Measurements from ENCODE around the gene CDH4.

CDH4 gene

DNA sequence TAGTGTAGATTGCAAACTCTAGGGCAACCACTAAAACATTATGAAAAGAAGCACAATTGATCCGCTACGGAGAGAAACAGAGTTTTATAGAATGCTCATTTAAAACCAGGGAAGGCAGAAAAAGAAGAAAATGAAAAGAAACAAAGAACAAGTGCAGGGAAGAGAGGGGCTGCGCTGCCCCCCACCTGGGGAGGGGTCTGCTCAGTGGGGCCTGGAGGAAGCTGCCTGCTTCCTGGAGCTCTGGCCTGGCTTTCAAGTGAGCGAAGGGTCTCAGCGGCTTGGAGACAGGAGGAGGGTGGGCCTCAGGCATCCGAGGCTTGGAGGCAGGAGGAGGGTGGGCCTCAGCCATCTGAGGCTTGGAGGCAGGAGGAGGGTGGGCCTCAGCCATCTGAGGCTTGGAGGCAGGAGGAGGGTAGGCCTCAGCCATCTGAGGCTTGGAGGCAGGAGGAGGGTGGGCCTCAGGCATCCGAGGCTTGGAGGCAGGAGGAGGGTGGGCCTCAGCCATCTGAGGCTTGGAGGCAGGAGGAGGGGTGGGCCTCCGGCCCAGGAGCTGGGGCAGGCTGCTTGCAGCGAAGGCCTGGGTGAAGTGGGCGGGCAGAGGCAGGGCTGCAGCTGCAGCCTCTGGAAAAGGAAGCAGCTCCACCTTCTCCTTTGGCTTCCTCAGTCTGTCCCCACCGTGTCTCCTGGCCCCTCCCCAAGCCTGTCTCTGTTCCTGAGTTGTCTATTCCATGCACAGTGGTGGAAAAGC, 407.4 kb downstream of the CDH4 start:
- DNase-seq (ENCODE audit: extremely low read depth in 1 of 2, low read depth in 1 of 2), result no peak

DNA sequence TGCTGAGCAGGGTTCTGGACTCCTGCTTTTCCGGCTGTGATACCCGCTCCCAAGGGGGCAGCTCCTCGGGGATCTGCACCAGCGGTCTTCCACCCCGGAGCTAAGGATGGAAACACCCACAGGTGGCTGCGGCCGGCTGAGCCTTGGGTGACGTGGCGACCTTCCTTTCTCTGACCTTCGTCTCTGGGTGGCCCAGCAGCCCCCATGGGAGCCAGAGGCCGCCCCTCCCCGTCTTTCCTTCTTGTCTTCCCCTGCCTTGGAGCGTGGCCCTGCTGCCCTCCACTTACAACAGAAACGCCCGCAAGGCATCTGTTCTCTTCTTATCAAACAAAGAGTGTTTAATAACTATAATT, 407.9 kb downstream of the CDH4 start:
- no peak for DNase-seq (ENCODE audit: extremely low read depth in 1 of 2, low read depth in 1 of 2)

DNA sequence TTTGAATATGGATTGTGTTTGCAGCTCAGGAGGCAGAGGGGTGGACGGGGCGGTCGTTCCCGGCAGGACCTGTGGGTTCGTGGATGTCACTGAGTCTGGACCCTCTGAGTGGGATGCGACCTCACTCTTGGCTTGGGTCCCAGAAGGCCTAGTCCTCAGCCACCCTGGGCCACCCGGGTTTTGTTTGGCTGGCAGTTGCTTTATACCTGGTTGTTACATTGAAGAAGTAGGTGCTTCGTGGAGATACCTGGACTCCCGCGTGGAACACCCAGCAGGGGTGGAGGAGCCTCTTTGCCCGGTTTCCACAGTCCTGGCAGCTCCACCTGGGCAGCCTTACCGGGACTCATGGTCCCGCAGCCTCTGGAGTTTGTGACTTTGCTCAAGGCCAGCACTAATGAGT, 408.5 kb downstream of the CDH4 start:
- no peak for DNase-seq (ENCODE audit: extremely low read depth in 1 of 2, low read depth in 1 of 2)

GRCh38 chr20:61661025-61661424, 409.0 kb downstream of the CDH4 start:
- no peak for DNase-seq (ENCODE audit: extremely low read depth in 1 of 2, low read depth in 1 of 2)

GRCh38 chr20:61661583-61661982, 409.5 kb downstream of the CDH4 start:
- DNase-seq (ENCODE audit: extremely low read depth in 1 of 2, low read depth in 1 of 2), result no peak

- DNase-seq (ENCODE audit: extremely low read depth in 1 of 2, low read depth in 1 of 2), result no peak
These were observed 410.3 kb downstream of the CDH4 start for GRCh38 chr20:61662226-61662967.

GRCh38 chr20:61662968-61663331, 410.9 kb downstream of the CDH4 start:
- DNase-seq (ENCODE audit: extremely low read depth in 1 of 2, low read depth in 1 of 2), result no peak

DNA sequence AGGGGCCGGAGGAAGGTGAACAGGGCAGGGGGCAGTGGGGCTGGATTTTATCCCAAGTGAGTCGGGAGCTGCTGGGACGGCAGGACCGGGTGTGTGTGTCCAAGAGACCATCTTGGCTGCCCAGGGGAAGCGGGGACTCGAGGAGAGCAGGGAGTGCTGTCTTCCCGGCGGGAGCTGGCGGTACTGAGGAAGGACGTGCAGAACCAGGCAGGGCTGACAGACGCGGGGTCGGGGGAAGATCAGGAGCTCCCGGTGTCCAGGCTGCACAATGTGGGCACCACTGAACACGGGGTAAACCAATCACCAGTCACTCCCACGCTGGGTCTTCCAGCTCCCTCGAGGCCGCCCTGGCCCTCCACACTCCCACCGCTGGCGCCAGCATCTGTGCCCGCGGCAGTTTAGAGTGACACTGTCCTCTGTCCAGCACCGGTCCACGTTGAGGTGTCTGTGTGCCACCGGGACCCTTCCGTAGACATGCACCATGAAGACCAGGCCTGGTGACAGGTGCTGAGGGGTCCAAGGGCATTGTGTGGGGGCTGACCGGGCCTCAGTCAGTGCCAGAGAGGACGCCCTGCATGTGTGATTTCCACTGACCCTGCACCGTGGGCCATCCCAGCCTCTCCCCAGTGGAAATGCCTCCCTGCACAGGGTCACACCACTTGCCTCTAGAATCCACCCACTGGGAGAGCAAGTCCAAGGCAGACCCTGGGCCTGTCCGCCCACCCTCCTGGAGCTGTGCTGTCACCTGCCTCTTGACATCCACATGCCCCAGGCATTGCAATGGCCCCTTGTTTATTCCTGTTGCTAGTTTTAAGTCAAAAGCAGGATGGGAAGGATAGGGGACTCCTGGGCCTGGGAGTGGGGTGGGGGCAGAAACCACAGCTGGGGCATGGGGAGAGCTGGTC, 411.7 kb downstream of the CDH4 start:
- no peak for DNase-seq (ENCODE audit: extremely low read depth in 1 of 2, low read depth in 1 of 2)

DNA sequence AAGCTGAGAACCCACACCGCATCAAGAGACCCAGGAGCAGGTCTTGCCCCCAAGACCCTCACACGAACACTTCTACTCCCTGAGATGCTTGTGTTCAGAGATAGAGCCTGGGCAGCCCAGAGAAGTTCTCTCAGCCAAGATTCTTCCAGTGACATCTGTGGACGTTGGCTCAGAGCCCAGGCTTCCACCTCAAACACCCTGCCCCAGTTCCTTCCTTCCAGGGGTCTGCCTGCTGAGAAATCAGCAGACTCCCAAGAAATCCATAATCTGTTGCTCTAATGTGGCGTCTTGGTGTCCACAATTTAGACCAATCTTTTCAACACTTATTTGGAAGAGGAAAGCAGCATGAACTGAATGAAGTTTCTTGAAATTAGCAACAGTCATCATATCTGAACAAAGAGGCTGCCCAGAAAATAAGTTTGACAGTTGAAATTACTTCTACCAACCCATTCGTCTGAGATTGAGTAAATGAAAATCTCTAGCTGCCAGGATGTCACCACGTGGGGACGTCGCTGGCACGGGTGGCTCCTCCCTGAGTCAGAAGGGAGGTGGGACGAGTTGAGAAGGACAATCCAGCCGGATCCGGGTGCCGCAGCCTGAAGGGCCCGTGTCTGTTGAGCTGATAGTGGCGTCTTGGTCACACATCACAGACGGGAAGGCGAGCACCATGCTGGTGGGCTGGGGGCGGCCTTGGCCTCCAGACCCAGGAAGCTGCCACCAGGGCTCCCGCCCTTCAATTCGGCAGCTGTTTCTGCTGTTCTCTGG, 412.7 kb downstream of the CDH4 start:
- no peak for DNase-seq (ENCODE audit: extremely low read depth in 1 of 2, low read depth in 1 of 2)

- DNase-seq (ENCODE audit: extremely low read depth in 1 of 2, low read depth in 1 of 2), result no peak
These were observed 413.7 kb downstream of the CDH4 start for GRCh38 chr20:61665528-61666470.

- DNase-seq (ENCODE audit: extremely low read depth in 1 of 2, low read depth in 1 of 2), result no peak
These were observed 414.4 kb downstream of the CDH4 start for GRCh38 chr20:61666471-61666832.

GRCh38 chr20:61667056-61667792, 415.2 kb downstream of the CDH4 start:
- no peak for DNase-seq (ENCODE audit: extremely low read depth in 1 of 2, low read depth in 1 of 2)

DNA sequence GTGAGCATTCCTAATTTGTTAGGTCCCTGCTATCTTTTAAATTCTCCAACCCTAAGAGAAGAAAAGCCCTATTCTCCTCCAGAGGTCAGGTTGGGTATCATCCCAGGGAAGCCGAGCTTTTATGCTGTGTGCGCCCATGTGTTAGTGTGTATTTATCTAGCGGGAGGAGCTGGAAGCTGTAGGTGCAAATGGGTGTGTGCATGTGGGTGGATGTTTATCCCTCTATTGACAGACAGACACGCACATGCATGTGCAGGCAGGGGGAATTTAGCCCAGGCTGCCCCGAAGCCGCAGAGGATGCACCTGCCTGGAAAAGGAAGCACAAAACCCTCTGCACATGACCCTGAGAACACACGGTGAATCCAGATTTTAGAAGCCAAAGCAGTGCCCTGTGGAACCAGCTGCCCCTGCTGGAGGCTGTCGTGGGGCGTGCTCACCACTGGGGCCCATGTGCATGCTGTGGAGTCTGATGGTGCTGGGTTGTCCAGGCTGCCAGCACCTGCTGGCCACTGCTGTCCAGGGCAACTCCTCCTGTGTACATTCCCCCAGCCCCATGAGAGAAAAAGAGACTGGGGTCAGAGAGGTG, 416.1 kb downstream of the CDH4 start:
- DNase-seq (ENCODE audit: extremely low read depth in 1 of 2, low read depth in 1 of 2), result no peak

GRCh38 chr20:61668771-61669503, 416.9 kb downstream of the CDH4 start:
- no peak for DNase-seq (ENCODE audit: extremely low read depth in 1 of 2, low read depth in 1 of 2)

- no peak for DNase-seq (ENCODE audit: extremely low read depth in 1 of 2, low read depth in 1 of 2)
These were observed 418.2 kb downstream of the CDH4 start for GRCh38 chr20:61670274-61670673.

GRCh38 chr20:61671559-61671958, 419.5 kb downstream of the CDH4 start:
- DNase-seq (ENCODE audit: extremely low read depth in 1 of 2, low read depth in 1 of 2), result no peak

DNA sequence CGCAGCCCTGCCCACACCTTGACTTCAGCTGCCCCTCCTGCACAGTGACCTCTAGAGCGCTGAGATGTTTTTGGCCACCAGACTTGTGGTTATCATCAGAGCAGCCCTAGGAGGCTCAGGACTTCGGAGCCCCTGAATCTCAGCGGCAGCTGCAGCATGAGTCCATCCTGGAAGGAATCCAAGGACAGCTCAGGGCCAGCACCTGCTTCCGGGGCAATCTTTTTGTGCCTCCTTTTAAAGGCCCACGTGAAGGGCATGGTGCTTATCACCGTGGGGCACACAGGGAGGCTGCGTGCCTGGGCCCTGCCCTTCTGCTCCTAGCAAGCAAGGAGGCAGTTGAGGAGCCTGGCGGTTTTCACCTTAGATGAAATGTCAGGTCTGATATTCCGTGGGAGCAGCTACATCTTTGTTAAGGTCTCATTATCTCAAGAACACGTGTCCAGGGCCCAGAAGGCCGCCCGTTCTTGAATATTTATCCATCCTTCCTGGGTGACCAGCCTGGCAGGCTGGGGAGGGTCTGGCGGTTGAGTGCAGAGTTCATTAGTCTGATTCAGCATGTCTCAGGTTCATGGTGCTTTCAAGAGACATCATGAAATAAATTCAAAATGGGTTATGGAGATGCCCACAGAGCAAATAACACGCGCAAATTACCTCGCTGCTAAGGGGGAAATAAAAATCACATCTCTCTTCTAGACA, 421.2 kb downstream of the CDH4 start:
- DNase-seq (ENCODE audit: extremely low read depth in 1 of 2, low read depth in 1 of 2), result no peak

DNA sequence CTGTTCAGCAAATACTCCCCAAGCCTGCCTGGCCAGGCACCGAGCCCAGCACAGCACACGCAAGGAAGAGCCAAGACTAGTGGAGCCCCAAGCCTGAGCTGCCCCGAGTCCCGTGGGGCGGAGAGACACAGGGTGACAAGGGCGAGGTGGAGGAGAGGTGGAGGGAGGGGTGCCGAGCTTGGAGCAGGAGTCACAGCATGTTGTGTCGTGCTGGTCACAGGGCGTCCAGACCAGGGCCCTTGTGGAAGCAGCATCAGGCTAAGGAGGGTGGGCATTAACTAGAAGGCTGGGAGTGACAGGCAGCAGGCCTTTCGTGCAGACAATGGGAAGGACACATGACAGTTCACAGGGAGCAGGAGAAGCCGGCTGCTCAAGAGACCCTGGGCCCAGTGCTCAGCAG, 422.1 kb downstream of the CDH4 start:
- no peak for DNase-seq (ENCODE audit: extremely low read depth in 1 of 2, low read depth in 1 of 2)

Measured in activated CD8-positive, alpha-beta memory T cell treated with anti-CD3 and anti-CD28 coated beads for 1 hour (primary cell).